Measurements from ENCODE around the gene ENHO.

DNA sequence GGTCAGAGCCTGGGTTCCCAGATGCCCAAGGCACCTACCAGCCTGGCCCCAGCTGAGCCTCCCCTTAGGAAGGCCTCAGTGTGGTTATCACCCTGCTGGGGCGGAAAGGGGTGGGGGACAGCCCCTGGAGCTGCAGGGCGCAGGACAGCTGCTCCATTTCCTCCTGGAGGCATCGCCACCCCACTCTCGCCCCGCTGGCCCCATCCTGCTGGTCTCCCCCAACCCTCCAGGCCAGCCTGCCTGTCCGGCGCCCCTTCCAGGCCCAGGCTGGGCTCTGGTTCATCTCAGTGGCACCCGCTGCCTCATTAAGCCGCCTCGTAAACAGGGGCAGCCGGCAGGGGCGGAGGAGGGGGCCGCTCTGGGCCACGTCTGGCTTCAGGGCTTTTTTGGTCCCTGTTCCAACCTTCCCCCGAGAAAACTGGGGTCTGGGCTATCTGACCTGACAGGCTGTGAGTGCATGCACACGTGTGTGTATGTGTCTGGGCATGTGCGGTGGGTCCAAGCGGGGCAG lies 30.8 kb upstream of the ENHO start:
- TF ChIP-seq, protein P1, sequence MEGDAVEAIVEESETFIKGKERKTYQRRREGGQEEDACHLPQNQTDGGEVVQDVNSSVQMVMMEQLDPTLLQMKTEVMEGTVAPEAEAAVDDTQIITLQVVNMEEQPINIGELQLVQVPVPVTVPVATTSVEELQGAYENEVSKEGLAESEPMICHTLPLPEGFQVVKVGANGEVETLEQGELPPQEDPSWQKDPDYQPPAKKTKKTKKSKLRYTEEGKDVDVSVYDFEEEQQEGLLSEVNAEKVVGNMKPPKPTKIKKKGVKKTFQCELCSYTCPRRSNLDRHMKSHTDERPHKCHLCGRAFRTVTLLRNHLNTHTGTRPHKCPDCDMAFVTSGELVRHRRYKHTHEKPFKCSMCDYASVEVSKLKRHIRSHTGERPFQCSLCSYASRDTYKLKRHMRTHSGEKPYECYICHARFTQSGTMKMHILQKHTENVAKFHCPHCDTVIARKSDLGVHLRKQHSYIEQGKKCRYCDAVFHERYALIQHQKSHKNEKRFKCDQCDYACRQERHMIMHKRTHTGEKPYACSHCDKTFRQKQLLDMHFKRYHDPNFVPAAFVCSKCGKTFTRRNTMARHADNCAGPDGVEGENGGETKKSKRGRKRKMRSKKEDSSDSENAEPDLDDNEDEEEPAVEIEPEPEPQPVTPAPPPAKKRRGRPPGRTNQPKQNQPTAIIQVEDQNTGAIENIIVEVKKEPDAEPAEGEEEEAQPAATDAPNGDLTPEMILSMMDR (IDR thresholded peaks at IDR 0.05; ENCODE audit: poor library complexity), result no peak
- TF ChIP-seq EZH2 (IDR thresholded peaks at IDR 0.05; ENCODE audit: borderline replicate concordance), result no peak
- no peak for TF ChIP-seq EZH2phosphoT487 (IDR thresholded peaks at IDR 0.05; ENCODE audit: low read depth, severe bottlenecking, unreplicated experiment)
